ENCODE measurements around the gene KBTBD12.

The KBTBD12 gene

DNA sequence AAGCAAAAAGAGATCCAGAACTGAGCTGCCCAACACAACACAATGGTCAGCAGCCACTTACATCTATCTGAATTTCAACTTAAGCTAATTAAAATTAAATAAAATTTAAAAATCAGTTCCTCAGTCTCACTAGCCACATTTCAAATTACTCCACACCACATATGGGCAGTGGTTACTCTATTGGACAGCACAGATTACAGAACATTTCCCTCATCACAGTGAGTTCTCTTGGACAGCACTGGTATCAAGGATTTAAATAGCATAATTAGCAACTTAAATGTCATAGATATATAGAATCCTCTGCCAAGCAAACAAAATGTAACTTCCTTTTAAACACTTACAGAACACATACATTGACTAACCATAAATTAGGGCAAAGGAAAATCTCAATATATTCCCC is 64.4 kb downstream of the KBTBD12 start:
- Histone ChIP-seq H2AFZ (ENCODE audit: low read depth, low read length) (no peak overlapping the region), H3K36me3 (ENCODE audit: insufficient read depth, low read length) (no peaks in the 10 kb centered on the region), H3K4me1 (ENCODE audit: insufficient read depth, low read length) (no peaks in the 10 kb centered on the region), H3K27me3 (ENCODE audit: insufficient read depth, low read length, poor library complexity) (peaks cover 9% of the 10 kb centered on the region), H3K4me2 (ENCODE audit: insufficient read depth, low read length) (no peak overlapping the region), H3K27ac (ENCODE audit: low read length) (no peak overlapping the region), H3K79me2 (ENCODE audit: insufficient read depth, low read length) (no peaks in the 10 kb centered on the region), H3K4me3 (ENCODE audit: low read depth in 1 of 2, low read length in 2 of 2) (no peak overlapping the region), H3K9me3 (ENCODE audit: insufficient read depth, low read length, severe bottlenecking) (no peaks in the 10 kb centered on the region), H4K20me1 (ENCODE audit: insufficient read depth, low read length) (no peaks in the 10 kb centered on the region), H3K9ac (ENCODE audit: low read depth, low read length) (no peak overlapping the region)
- ATAC-seq (ENCODE audit: insufficient read depth, low read depth) (no peak), DNase-seq (no peak)
- TF ChIP-seq, protein P1, sequence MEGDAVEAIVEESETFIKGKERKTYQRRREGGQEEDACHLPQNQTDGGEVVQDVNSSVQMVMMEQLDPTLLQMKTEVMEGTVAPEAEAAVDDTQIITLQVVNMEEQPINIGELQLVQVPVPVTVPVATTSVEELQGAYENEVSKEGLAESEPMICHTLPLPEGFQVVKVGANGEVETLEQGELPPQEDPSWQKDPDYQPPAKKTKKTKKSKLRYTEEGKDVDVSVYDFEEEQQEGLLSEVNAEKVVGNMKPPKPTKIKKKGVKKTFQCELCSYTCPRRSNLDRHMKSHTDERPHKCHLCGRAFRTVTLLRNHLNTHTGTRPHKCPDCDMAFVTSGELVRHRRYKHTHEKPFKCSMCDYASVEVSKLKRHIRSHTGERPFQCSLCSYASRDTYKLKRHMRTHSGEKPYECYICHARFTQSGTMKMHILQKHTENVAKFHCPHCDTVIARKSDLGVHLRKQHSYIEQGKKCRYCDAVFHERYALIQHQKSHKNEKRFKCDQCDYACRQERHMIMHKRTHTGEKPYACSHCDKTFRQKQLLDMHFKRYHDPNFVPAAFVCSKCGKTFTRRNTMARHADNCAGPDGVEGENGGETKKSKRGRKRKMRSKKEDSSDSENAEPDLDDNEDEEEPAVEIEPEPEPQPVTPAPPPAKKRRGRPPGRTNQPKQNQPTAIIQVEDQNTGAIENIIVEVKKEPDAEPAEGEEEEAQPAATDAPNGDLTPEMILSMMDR (IDR thresholded peaks at IDR 0.05; ENCODE audit: borderline replicate concordance, extremely low read depth, low read length, poor library complexity, severe bottlenecking), result no peak
- no peak for TF ChIP-seq EZH2 (IDR thresholded peaks at IDR 0.05; ENCODE audit: borderline replicate concordance, low read depth, low read length, severe bottlenecking)

- no peak overlapping the region for H2AFZ ChIP-seq (ENCODE audit: low read depth, low read length)
- H3K27ac ChIP-seq (ENCODE audit: low read length), result no peak overlapping the region
- peaks cover 6% of the 10 kb centered on the region for H3K27me3 ChIP-seq (ENCODE audit: insufficient read depth, low read length, poor library complexity)
- no peaks in the 10 kb centered on the region for H3K36me3 ChIP-seq (ENCODE audit: insufficient read depth, low read length)
- no peaks in the 10 kb centered on the region for H3K4me1 ChIP-seq (ENCODE audit: insufficient read depth, low read length)
- no peak for DNase-seq
- H4K20me1 ChIP-seq (ENCODE audit: insufficient read depth, low read length), result no peaks in the 10 kb centered on the region
- no peaks in the 10 kb centered on the region for H3K79me2 ChIP-seq (ENCODE audit: insufficient read depth, low read length)
- no peak for ATAC-seq (ENCODE audit: insufficient read depth, low read depth)
- no peak overlapping the region for H3K9ac ChIP-seq (ENCODE audit: low read depth, low read length)
- no peak for TF ChIP-seq EZH2 (IDR thresholded peaks at IDR 0.05; ENCODE audit: borderline replicate concordance, low read depth, low read length, severe bottlenecking)
- TF ChIP-seq, protein P1 (IDR thresholded peaks at IDR 0.05; ENCODE audit: borderline replicate concordance, extremely low read depth, low read length, poor library complexity, severe bottlenecking), result no peak
- no peak overlapping the region for H3K4me3 ChIP-seq (ENCODE audit: low read depth in 1 of 2, low read length in 2 of 2)
- H3K9me3 ChIP-seq (ENCODE audit: insufficient read depth, low read length, severe bottlenecking), result no peaks in the 10 kb centered on the region
- H3K4me2 ChIP-seq (ENCODE audit: insufficient read depth, low read length), result no peak overlapping the region
Measured at GRCh38 chr3:127981097-127981496, 66.1 kb downstream of the KBTBD12 start.

GRCh38 chr3:127982155-127982554 is 67.1 kb downstream of the KBTBD12 start:
- no peaks in the 10 kb centered on the region for H3K9me3 ChIP-seq (ENCODE audit: insufficient read depth, low read length, severe bottlenecking)
- TF ChIP-seq, protein P1 (IDR thresholded peaks at IDR 0.05; ENCODE audit: borderline replicate concordance, extremely low read depth, low read length, poor library complexity, severe bottlenecking), result no peak
- no peak for TF ChIP-seq EZH2 (IDR thresholded peaks at IDR 0.05; ENCODE audit: borderline replicate concordance, low read depth, low read length, severe bottlenecking)
- H3K27me3 ChIP-seq (ENCODE audit: insufficient read depth, low read length, poor library complexity), result peaks cover 4% of the 10 kb centered on the region
- no peaks in the 10 kb centered on the region for H3K4me1 ChIP-seq (ENCODE audit: insufficient read depth, low read length)
- H3K36me3 ChIP-seq (ENCODE audit: insufficient read depth, low read length), result no peaks in the 10 kb centered on the region
- DNase-seq (no peak), ATAC-seq (ENCODE audit: insufficient read depth, low read depth) (no peak)
- H4K20me1 ChIP-seq (ENCODE audit: insufficient read depth, low read length), result no peaks in the 10 kb centered on the region
- no peak overlapping the region for H2AFZ ChIP-seq (ENCODE audit: low read depth, low read length)
- no peak overlapping the region for H3K9ac ChIP-seq (ENCODE audit: low read depth, low read length)
- H3K4me2 ChIP-seq (ENCODE audit: insufficient read depth, low read length), result no peak overlapping the region
- no peak overlapping the region for H3K27ac ChIP-seq (ENCODE audit: low read length)
- no peak overlapping the region for H3K4me3 ChIP-seq (ENCODE audit: low read depth in 1 of 2, low read length in 2 of 2)
- no peaks in the 10 kb centered on the region for H3K79me2 ChIP-seq (ENCODE audit: insufficient read depth, low read length)

Data from DND-41 (cell line).